Large intestine (tissue), 3 donors: ENCODE measurements around the gene LGALSL. TPM values are rescaled to one million over a fixed set of nuclear protein-coding genes. Genes with fewer than 3 reads are reported as not detected.
"Not testable (repeated sequence)": the region's sequence is repeated elsewhere in the genome, so short reads cannot be mapped to it uniquely, and the experiment has no call there.

Experiments used
- DNase-seq, 2 donors: peaks; one replicate each; pipeline versions ENCODE4 v3.0.0 to v3.0.0-alpha.2; 2013
- H3K27ac ChIP-seq: one replicate; pipeline ENCODE4 v1.5.1; 2013; ENCODE audit warnings: low read length
- H3K27me3 ChIP-seq: 2 replicates; pipeline ENCODE4 v1.6.1; 2013; ENCODE audit warnings: low read length; ENCODE audit not compliant: control insufficient read depth, insufficient read depth
- H3K36me3 ChIP-seq: 2 replicates; pipeline ENCODE4 v1.6.1; 2013; ENCODE audit warnings: low read length; ENCODE audit not compliant: control insufficient read depth, insufficient read depth
- H3K4me1 ChIP-seq: one replicate; pipeline ENCODE4 v1.6.1; 2013; ENCODE audit warnings: low read length; ENCODE audit not compliant: control insufficient read depth, insufficient read depth
- H3K4me3 ChIP-seq: one replicate; pipeline ENCODE4 v1.5.1; 2013; ENCODE audit warnings: low read length
- H3K9me3 ChIP-seq: one replicate; pipeline ENCODE4 v1.6.1; 2013; ENCODE audit warnings: mild to moderate bottlenecking, low read depth, low read length, moderate library complexity; ENCODE audit not compliant: control insufficient read depth
- WGBS: methylation state at CpG from one replicate; pipeline ENCODE4 v1.1.5; 2013; ENCODE audit warnings: low lambda C conversion rate; ENCODE audit not compliant: insufficient coverage; 5-methylcytosine and 5-hydroxymethylcytosine counted together
- polyA plus RNA-seq: library from polyadenylated mRNA; unstranded; fragments of 120-200 nt; gene quantifications from one replicate; pipeline ENCODE4 v1.2.1, GENCODE V29; 2013

LGALSL gene
- polyA plus RNA-seq, 1 donor: 20.8 TPM

GRCh38 chr2:64440843-64441242, 13.1 kb upstream of the LGALSL start:
- H3K36me3 ChIP-seq: no peaks in the 10 kb centered on the region
- no peak overlapping the region for H3K27ac ChIP-seq
- H3K4me3 ChIP-seq: no peak overlapping the region
- no peak for DNase-seq
- no peaks in the 10 kb centered on the region for H3K4me1 ChIP-seq
- H3K27me3 ChIP-seq: no peaks in the 10 kb centered on the region
- H3K9me3 ChIP-seq: no peaks in the 10 kb centered on the region
- WGBS: no CpG with 5 or more reads among the region's 2 CpGs

GRCh38 chr2:64442277-64442676, 11.7 kb upstream of the LGALSL start:
- Histone ChIP-seq H3K4me1 (no peaks in the 10 kb centered on the region), H3K4me3 (no peak overlapping the region), H3K27ac (no peak overlapping the region), H3K9me3 (no peaks in the 10 kb centered on the region), H3K27me3 (no peaks in the 10 kb centered on the region), H3K36me3 (no peaks in the 10 kb centered on the region)
- no peak for DNase-seq
- 82% methylated on average over 3 of the region's 4 CpGs for WGBS

GRCh38 chr2:64442801-64443429, 11.0 kb upstream of the LGALSL start:
- H3K9me3 ChIP-seq: no peaks in the 10 kb centered on the region
- H3K27ac ChIP-seq: no peak overlapping the region
- H3K27me3 ChIP-seq: no peaks in the 10 kb centered on the region
- DNase-seq: no peak
- no peak overlapping the region for H3K4me3 ChIP-seq
- no peaks in the 10 kb centered on the region for H3K36me3 ChIP-seq
- no peaks in the 10 kb centered on the region for H3K4me1 ChIP-seq
- WGBS: no CpG with 5 or more reads among the region's 7 CpGs

- H3K4me1 ChIP-seq, DNase-seq, H3K27ac ChIP-seq: not testable (repeated sequence)
Observed at GRCh38 chr2:64445970-64446369, 8.0 kb upstream of the LGALSL start.

GRCh38 chr2:64447317-64448040, 6.5 kb upstream of the LGALSL start:
- H3K4me3 ChIP-seq: no peak overlapping the region
- H3K27me3 ChIP-seq: no peaks in the 10 kb centered on the region
- H3K9me3 ChIP-seq: no peaks in the 10 kb centered on the region
- DNase-seq: no peak
- no CpG with 5 or more reads among the region's 2 CpGs for WGBS
- H3K36me3 ChIP-seq: no peaks in the 10 kb centered on the region
- peaks cover 11% of the 10 kb centered on the region for H3K4me1 ChIP-seq
- no peak overlapping the region for H3K27ac ChIP-seq

More at GRCh38 chr2:64445970-64446369, 8.0 kb upstream of the LGALSL start:
- H3K27me3 ChIP-seq, H3K4me3 ChIP-seq, H3K9me3 ChIP-seq, H3K36me3 ChIP-seq: not testable (repeated sequence)

- no peak for DNase-seq
- Histone ChIP-seq H3K36me3 (no peaks in the 10 kb centered on the region), H3K27me3 (no peaks in the 10 kb centered on the region), H3K9me3 (no peaks in the 10 kb centered on the region), H3K4me1 (peaks cover 14% of the 10 kb centered on the region), H3K27ac (no peak overlapping the region), H3K4me3 (no peak overlapping the region)
- WGBS: 79% methylated on average over 2 of the region's 7 CpGs
Observed at GRCh38 chr2:64448041-64448426, 5.9 kb upstream of the LGALSL start.

GRCh38 chr2:64451051-64451450, 2.9 kb upstream of the LGALSL start:
- 100% methylated on average over 1 of the region's 2 CpGs for WGBS
- DNase-seq: no peak
- Histone ChIP-seq H3K4me3 (no peak overlapping the region), H3K27ac (no peak overlapping the region), H3K27me3 (no peaks in the 10 kb centered on the region), H3K9me3 (no peaks in the 10 kb centered on the region), H3K36me3 (no peaks in the 10 kb centered on the region), H3K4me1 (peaks cover 19% of the 10 kb centered on the region)

GRCh38 chr2:64454386-64455332, 697 bp downstream of the LGALSL start:
- peak overlapping the region; percentile 68 for H3K4me3 ChIP-seq
- H3K4me1 ChIP-seq: peaks cover 18% of the 10 kb centered on the region
- H3K36me3 ChIP-seq: peaks cover 20% of the 10 kb centered on the region
- H3K27ac ChIP-seq: peak overlapping the region; percentile 98
- H3K27me3 ChIP-seq: no peaks in the 10 kb centered on the region
- peak; percentile 35 to 73 for DNase-seq
- WGBS: no CpG with 5 or more reads among the region's 103 CpGs
- H3K9me3 ChIP-seq: no peaks in the 10 kb centered on the region

GRCh38 chr2:64455545-64455944, 1.6 kb downstream of the LGALSL start:
- Histone ChIP-seq H3K27ac (peak overlapping the region; percentile 98), H3K4me3 (peak overlapping the region; percentile 68)
- WGBS: no CpG with 5 or more reads among the region's 2 CpGs

GRCh38 chr2:64456293-64456692, 2.3 kb downstream of the LGALSL start:
- Histone ChIP-seq H3K36me3 (peaks cover 24% of the 10 kb centered on the region), H3K27me3 (no peaks in the 10 kb centered on the region), H3K27ac (no peak overlapping the region), H3K4me1 (peaks cover 14% of the 10 kb centered on the region), H3K4me3 (no peak overlapping the region), H3K9me3 (no peaks in the 10 kb centered on the region)
- WGBS: 100% methylated on average over 1 of the region's 6 CpGs
- DNase-seq: no peak

More at GRCh38 chr2:64455545-64455944, 1.6 kb downstream of the LGALSL start:
- no peak for DNase-seq
- Histone ChIP-seq H3K36me3 (peaks cover 24% of the 10 kb centered on the region), H3K4me1 (peaks cover 14% of the 10 kb centered on the region), H3K27me3 (no peaks in the 10 kb centered on the region), H3K9me3 (no peaks in the 10 kb centered on the region)
